IPS-15b (cell line): Measurements from ENCODE around the gene CHRNG.

Experiments used
- H3K27me3 ChIP-seq: one replicate; pipeline ENCODE4 v1.6.1; 2013; ENCODE audit warnings: low read length; ENCODE audit not compliant: control insufficient read depth, insufficient read depth
- H3K36me3 ChIP-seq: one replicate; pipeline ENCODE4 v1.6.1; 2013; ENCODE audit warnings: low read length; ENCODE audit not compliant: control insufficient read depth, insufficient read depth
- H3K4me1 ChIP-seq: one replicate; pipeline ENCODE4 v1.6.1; 2013; ENCODE audit warnings: mild to moderate bottlenecking, low read length; ENCODE audit not compliant: control insufficient read depth, insufficient read depth
- H3K4me3 ChIP-seq: one replicate; pipeline ENCODE4 v1.5.1; 2013; ENCODE audit warnings: low read depth, low read length
- H3K9ac ChIP-seq: one replicate; pipeline ENCODE4 v1.6.1; 2013; ENCODE audit warnings: low read depth, mild to moderate bottlenecking, low read length
- H3K9me3 ChIP-seq: one replicate; pipeline ENCODE4 v1.6.1; 2013; ENCODE audit warnings: mild to moderate bottlenecking, low read length; ENCODE audit not compliant: control insufficient read depth, insufficient read depth

Gene CHRNG

DNA sequence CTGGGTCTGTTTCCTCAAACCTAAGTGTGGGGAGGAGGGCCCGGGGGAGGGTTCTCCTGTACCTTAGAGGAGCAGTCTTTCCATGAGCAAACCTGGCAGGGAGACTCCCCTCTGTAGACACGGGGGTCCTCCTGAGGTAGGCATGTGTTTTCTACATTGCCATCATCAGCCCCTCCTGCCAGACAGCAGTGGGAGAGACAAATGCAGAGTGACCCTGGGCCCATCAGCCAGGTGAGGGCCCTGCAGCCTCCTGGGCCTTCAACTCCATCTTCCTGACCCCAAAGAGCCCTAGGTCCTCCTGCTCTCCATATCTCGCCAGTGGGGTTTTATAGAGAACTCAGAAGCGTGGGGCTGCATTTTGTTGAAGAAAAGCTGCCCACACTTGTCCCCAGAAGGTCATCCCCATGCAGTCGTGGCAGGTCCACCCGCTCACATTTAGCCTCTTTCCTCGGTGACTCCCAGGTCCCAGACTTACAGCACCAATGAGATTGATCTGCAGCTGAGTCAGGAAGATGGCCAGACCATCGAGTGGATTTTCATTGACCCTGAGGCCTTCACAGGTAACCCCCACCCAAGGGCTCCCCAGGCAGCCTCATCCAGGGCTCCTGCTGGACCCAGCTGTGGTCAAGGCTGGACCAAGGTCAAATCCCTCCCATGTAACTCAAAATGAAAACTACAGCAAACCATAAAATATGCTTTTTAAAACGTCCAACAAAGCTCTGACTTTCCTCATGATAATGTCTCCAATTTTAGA is 2.6 kb downstream of the CHRNG start:
- Histone ChIP-seq H3K9ac (no peak overlapping the region), H3K9me3 (no peaks in the 10 kb centered on the region), H3K27me3 (no peaks in the 10 kb centered on the region), H3K36me3 (peaks cover 7% of the 10 kb centered on the region), H3K4me3 (no peak overlapping the region), H3K4me1 (peaks cover 7% of the 10 kb centered on the region)

DNA sequence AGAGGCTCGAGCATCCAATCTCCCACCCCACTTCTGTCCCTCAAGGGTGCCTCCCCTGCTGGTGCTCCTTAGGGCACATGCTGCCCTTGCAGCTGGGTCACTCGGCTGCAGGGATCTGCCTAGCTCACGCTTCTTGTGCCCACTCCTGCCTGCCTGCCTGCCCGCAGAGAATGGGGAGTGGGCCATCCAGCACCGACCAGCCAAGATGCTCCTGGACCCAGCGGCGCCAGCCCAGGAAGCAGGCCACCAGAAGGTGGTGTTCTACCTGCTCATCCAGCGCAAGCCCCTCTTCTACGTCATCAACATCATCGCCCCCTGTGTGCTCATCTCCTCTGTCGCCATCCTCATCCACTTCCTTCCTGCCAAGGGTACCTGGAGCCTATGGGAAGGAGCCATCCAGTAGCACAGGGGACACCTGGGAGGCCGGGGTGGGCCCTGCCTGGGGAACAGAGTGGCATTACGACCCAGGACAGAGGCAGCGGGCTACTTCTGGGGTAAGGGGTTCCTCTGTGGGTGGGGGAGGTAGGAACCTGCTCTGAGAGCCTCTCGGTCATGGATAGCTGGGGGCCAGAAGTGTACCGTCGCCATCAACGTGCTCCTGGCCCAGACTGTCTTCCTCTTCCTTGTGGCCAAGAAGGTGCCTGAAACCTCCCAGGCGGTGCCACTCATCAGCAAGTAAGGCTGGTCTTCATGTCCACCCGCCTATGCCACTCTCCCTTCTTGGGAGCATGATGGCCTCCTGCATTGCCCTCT is 3.4 kb downstream of the CHRNG start:
- H3K27me3 ChIP-seq = no peaks in the 10 kb centered on the region
- H3K9ac ChIP-seq = no peak overlapping the region
- H3K9me3 ChIP-seq = no peaks in the 10 kb centered on the region
- H3K4me3 ChIP-seq = no peak overlapping the region
- H3K36me3 ChIP-seq = peaks cover 7% of the 10 kb centered on the region
- peaks cover 7% of the 10 kb centered on the region for H3K4me1 ChIP-seq

DNA sequence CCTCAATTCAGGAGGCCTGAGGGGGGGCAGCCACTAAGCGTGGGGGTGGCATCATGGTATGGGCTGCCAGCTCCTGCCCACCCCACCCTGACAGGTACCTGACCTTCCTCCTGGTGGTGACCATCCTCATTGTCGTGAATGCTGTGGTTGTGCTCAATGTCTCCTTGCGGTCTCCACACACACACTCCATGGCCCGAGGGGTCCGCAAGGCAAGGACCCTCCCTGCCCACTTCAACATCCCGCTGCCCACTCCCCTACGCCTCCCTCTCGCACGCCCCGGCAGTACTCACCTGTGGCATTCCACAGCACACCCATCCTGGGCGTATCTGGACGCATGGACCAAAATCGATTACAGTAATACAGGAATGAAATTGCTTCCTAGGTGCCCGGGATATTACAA is 4.0 kb downstream of the CHRNG start:
- peaks cover 7% of the 10 kb centered on the region for H3K36me3 ChIP-seq
- no peak overlapping the region for H3K4me3 ChIP-seq
- H3K4me1 ChIP-seq = peaks cover 3% of the 10 kb centered on the region
- no peaks in the 10 kb centered on the region for H3K27me3 ChIP-seq
- no peak overlapping the region for H3K9ac ChIP-seq
- no peaks in the 10 kb centered on the region for H3K9me3 ChIP-seq

DNA sequence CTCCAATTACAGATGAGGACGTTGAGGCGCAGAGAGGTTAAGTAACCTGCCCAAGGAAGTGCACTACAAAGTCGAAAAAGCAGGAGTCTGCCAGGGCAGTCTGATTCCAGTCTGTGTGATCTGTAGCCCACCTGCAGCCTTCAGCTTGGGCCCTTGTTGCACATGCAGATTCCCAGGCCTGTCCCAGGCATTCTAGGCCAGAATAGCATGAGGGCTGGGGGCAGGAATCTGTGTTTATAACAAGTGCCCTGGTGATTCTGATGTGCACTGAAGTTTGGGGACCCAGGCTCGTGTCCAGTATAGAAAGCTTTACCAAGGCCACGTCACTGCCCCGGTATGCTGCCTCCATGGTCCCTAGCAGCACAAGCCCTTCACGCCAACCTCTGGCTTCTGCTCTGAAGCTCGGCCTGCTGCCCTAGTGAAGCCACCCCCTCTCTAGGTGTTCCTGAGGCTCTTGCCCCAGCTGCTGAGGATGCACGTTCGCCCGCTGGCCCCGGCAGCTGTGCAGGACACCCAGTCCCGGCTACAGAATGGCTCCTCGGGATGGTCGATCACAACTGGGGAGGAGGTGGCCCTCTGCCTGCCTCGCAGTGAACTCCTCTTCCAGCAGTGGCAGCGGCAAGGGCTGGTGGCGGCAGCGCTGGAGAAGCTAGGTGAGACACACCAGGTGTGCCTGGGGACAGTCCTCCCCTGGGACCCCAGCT is 4.6 kb downstream of the CHRNG start:
- no peaks in the 10 kb centered on the region for H3K9me3 ChIP-seq
- no peak overlapping the region for H3K9ac ChIP-seq
- H3K36me3 ChIP-seq = peaks cover 7% of the 10 kb centered on the region
- peaks cover 3% of the 10 kb centered on the region for H3K4me1 ChIP-seq
- H3K4me3 ChIP-seq = no peak overlapping the region
- H3K27me3 ChIP-seq = no peaks in the 10 kb centered on the region

DNA sequence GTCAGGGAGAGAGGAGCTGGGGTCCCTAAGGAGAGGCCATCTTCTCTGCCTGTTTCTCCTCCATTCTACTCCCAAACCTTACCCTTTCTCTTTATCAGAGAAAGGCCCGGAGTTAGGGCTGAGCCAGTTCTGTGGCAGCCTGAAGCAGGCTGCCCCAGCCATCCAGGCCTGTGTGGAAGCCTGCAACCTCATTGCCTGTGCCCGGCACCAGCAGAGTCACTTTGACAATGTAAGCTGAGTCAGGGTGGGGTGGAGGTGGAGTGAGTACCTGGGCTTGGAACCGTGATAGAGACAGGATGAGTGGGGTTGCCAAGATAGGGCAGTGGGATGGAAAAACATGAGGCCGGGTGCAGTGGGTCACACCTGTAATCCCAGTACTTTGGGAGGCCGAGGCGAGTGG is 5.2 kb downstream of the CHRNG start:
- H3K36me3 ChIP-seq = peaks cover 7% of the 10 kb centered on the region
- no peak overlapping the region for H3K4me3 ChIP-seq
- no peaks in the 10 kb centered on the region for H3K27me3 ChIP-seq
- no peaks in the 10 kb centered on the region for H3K4me1 ChIP-seq
- H3K9me3 ChIP-seq = no peaks in the 10 kb centered on the region
- no peak overlapping the region for H3K9ac ChIP-seq

DNA sequence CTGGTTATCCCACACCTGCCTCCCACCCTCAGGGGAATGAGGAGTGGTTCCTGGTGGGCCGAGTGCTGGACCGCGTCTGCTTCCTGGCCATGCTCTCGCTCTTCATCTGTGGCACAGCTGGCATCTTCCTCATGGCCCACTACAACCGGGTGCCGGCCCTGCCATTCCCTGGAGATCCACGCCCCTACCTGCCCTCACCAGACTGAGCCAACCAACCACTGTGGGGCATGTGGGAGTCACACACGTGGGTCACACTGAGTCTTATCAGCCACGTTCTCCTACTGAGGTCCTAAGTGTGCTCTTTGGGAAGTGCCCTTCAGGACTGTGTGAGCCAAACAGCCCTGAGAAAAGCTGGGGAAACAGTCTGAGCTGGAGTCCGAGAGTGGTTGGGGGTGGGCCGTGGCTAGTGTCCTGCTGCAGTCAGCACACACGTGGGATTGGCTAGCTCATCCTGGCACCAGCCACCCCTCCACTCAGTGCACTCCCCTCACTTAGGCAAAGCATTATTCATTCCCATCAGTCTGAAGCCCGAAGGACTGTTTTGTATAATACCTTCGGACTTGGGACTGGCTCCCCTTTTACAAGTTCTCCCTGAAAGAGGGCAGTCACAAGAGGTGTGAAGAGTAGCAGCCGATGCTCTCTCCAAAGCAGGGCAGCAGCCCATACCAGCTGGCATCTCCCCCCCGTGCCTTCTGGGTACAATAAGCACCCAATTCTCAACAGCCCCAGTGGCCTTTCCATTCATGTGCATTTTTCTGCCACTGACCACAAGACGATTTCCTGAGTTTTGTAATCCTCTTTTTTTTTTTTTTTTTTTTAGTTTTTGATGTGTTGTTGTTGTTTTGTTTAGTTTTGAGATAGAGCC is 6.3 kb downstream of the CHRNG start:
- Histone ChIP-seq H3K4me1 (no peaks in the 10 kb centered on the region), H3K9me3 (no peaks in the 10 kb centered on the region), H3K36me3 (peaks cover 7% of the 10 kb centered on the region), H3K4me3 (no peak overlapping the region), H3K27me3 (no peaks in the 10 kb centered on the region), H3K9ac (no peak overlapping the region)

DNA sequence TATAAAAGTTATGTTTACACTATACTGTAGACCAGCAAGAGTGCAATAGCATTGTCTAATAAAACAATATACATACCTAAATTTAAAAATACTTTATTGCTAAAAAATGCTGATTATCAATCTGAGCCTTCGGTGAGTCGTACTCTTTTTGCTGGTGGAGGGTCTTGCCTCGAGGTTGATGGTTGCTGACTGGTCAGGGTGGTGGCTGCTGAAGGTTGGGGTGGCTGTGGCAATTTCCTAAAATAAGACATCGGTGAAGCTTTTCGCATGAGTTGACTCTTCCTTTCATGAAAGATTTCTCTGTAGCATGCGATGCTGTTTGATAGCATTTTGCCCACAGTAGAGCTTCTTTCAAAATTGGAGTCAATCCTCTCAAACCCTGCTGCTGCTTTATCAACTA is 8.5 kb downstream of the CHRNG start:
- H3K4me1 ChIP-seq = peaks cover 6% of the 10 kb centered on the region
- peaks cover 7% of the 10 kb centered on the region for H3K36me3 ChIP-seq
- no peak overlapping the region for H3K9ac ChIP-seq
- H3K27me3 ChIP-seq = no peaks in the 10 kb centered on the region
- no peak overlapping the region for H3K4me3 ChIP-seq
- no peaks in the 10 kb centered on the region for H3K9me3 ChIP-seq

DNA sequence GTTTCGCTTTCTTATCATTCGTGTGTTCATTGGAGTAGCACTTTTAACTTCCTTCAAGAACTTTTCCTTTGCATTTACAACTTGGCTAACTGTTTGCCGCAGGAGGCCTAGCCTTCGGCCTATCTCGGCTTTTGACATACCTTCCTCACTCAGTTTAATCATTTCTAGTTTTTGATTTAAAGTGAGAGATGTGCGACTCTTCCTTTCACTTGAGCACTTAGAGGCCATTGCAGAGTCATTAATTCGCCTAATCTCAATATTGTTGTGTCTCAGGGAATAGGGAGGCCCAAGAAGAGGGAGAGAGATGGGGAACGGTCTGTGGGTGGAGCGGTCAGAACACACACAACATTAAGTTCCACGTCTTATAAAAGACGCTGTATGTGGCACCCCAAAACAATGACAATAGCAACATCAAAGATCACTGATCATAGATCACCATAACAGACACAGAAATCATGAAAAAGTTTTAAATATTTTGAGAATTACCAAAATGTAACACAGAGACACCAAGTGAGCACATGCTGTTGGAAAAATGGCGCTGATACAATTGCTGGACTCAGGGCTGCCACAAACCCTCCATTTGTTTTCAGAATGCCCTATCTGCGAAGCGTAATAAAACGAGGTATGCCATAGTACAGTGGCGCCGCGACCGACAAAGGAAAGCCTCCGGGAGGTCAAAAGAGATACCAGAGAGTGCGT is 10.3 kb downstream of the CHRNG start:
- H3K4me1 ChIP-seq = peaks cover 6% of the 10 kb centered on the region
- H3K36me3 ChIP-seq = peaks cover 7% of the 10 kb centered on the region

DNA sequence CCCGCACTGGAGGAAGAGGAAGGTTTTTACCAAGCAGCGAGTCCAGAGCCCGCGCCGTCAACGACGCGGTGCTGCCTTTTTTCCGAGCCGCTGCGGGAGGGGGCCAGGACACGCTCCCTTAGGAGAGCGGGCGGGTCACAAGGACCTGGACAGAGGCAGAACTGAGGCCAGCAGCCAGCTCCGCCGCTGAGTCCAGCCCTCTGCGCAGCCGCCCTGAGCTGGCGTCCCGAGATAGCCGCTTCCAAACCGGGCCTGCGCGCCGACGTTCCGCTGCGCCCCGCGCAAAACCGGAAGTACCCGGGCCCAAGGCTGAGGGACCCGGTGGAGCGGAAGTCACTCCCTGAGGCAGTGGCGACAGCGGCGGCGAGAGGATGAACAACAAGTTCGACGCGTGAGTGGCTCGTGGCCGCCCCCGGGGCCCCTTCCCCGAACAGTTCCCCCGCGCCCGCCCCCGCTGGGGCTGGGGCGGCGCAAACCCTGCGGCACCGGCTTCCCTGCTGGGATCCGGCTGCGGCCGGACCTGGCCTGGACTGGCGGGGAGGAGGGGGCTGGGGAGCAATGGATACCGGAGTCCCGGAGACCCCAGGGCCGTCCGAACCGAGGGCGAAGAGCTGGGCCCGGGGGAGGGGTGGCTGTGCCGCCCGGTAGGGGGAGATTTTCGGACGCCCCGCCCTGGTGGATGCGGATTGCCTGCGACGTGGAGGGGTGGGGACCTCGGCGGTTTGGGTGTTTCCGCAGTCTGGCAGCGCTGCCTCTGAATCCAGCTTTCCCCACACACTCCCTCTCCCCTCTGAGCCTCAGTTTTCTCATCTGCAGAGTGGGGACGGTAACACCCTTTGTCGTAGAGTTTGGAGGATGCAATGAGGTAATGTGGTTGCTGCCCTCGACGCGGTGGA is 11.1 kb downstream of the CHRNG start, which contains the start of the genes EIF4E2 and TIGD1:
Gene EIF4E2, plus strand, starts transcription at position 336 of the 896 bp plus-strand sequence. Its CDS starts 36 bp downstream, at position 372.
Gene TIGD1, minus strand, starts transcription at position 204 of the 896 bp plus-strand sequence. CDS start 675 bp downstream, outside the sequence.
- peaks cover 6% of the 10 kb centered on the region for H3K4me1 ChIP-seq
- no peaks in the 10 kb centered on the region for H3K9me3 ChIP-seq
- H3K4me3 ChIP-seq = peak within 1 kb of the TSS; percentile 99

More for the DNA sequence above, 10.3 kb downstream of the CHRNG start:
- H3K4me3 ChIP-seq = peak overlapping the region; percentile 99
- H3K27me3 ChIP-seq = no peaks in the 10 kb centered on the region
- H3K9ac ChIP-seq = peak overlapping the region; percentile 88
- no peaks in the 10 kb centered on the region for H3K9me3 ChIP-seq

DNA sequence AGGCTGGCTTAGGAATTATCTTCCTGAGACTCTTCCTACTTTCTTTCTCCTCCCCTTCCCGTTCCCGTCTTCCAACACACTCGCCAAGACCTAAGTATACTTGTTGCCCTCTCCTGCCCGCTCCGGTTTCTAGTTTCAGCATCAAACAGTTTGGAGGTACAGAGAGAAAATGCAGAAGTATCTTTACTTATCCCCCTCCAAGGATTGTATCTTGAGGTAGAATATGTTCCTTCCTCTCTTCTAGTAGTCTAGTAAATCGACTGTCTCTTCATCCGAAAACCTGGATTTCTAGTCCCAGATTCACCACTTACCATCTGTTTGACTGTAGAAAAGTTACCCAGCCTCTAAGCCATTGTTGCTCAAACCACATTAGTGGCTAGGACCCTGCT is 11.8 kb downstream of the CHRNG start:
- Histone ChIP-seq H3K27me3 (no peaks in the 10 kb centered on the region), H3K9me3 (no peaks in the 10 kb centered on the region), H3K4me1 (peaks cover 6% of the 10 kb centered on the region), H3K9ac (peak overlapping the region; percentile 88), H3K36me3 (peaks cover 8% of the 10 kb centered on the region), H3K4me3 (peak overlapping the region; percentile 99)

More for the DNA sequence above, 11.1 kb downstream of the CHRNG start, which contains the start of the genes EIF4E2 and TIGD1:
- H3K27me3 ChIP-seq = no peaks in the 10 kb centered on the region
- H3K9ac ChIP-seq = peak within 1 kb of the TSS; percentile 88
- H3K36me3 ChIP-seq = peaks cover 7% of the 10 kb centered on the region
